MCF 10A (cell line): ENCODE measurements around the gene PFN1. TPM values are rescaled to one million over a fixed set of nuclear protein-coding genes. Genes with fewer than 3 reads are reported as not detected.

Source experiments
- BruUV-seq: library from RNA; stranded (reverse); fragments of 400-500 nt; replicated peaks from 2 replicates; lab custom pipeline; 2021; lab: Mats Ljungman, UMichigan
- CTCF ChIA-PET: fragments of 300-600 bp; sonication (Branson Sonifier 250); formaldehyde crosslinking; extraction: SDS; loops from one replicate; lab custom pipeline; 2021; ENCODE audit warnings: antibody characterized with exemption, inconsistent platforms; lab: Yijun Ruan, JAX
- POLR2A ChIA-PET: fragments of 300-600, 350-650 bp; sonication (Branson Sonifier 250); formaldehyde crosslinking; extraction: SDS; loops from one replicate; lab custom pipeline; 2020; ENCODE audit warnings: antibody characterized with exemption, inconsistent platforms; lab: Yijun Ruan, JAX
- DNase-seq: peaks from one replicate; pipeline ENCODE4 v3.0.0-alpha.2; 2018; ENCODE audit not compliant: unreplicated experiment
- H3K27ac Mint-ChIP-seq: one replicate; pipeline ENCODE4 v1.8.0; 2022; ENCODE audit warnings: mild to moderate bottlenecking, low read depth, mixed read lengths; ENCODE audit not compliant: unreplicated experiment
- H3K27me3 Mint-ChIP-seq: one replicate; pipeline ENCODE4 v1.8.0; 2022; ENCODE audit warnings: mixed read lengths; ENCODE audit not compliant: insufficient read depth, unreplicated experiment
- H3K36me3 Mint-ChIP-seq: one replicate; pipeline ENCODE4 v1.8.0; 2022; ENCODE audit warnings: mild to moderate bottlenecking, moderate library complexity, mixed read lengths; ENCODE audit not compliant: insufficient read depth, unreplicated experiment
- H3K4me1 Mint-ChIP-seq: one replicate; pipeline ENCODE4 v1.8.0; 2022; ENCODE audit warnings: mixed read lengths; ENCODE audit not compliant: insufficient read depth, unreplicated experiment
- H3K4me3 Mint-ChIP-seq: one replicate; pipeline ENCODE4 v1.8.0; 2022; ENCODE audit warnings: mild to moderate bottlenecking, moderate library complexity, mixed read lengths; ENCODE audit not compliant: unreplicated experiment
- H3K9me3 Mint-ChIP-seq: one replicate; pipeline ENCODE4 v1.8.0; 2022; ENCODE audit warnings: mixed read lengths; ENCODE audit not compliant: unreplicated experiment
- CTCF ChIP-seq: fragments of 200-600 bp; IDR thresholded peaks from one replicate; pipeline ENCODE4 v1.8.0; 2022; ENCODE audit warnings: antibody characterized with exemption, mild to moderate bottlenecking; ENCODE audit not compliant: unreplicated experiment
- intact Hi-C: fragments of 100-400 bp; cut with micrococcal nuclease; formaldehyde crosslinking; loops from 2 replicates; pipeline ENCODE4 v1.14.1; 2022
- total RNA-seq: library from RNA; stranded (reverse); gene quantifications from 2 replicates; pipeline ENCODE4 v1.2.3, GENCODE V29; 2022

PFN1 gene
- total RNA-seq, 1 experiment from 2014 or later = 1,106 TPM

DNA sequence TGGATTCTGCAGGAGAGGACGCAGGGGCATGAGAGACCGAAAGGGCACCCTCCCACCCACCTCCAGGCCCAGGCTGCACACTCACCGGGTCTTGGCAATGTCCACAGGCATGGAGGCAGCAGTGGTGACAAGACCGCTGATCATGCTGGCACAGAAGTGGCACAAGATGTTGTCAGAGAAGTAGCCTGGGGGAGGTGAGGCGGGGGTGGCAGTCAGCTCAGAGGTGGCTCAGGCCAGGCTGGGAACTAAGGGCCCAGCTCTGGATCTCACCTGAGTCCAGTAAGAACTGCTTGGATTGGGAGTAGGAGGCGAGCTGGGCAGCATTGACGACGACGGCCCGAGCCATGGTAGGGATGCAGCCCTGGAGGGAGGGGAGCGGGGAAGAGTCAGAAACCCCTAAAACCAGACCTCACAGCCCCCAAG is 10.2 kb downstream of the PFN1 start:
- DNase-seq = no peak
- ChIA-PET POLR2A (interaction anchor here (0.9 to 21.5 kb wide), 4 partner anchors 11 to 29 kb away, joined by 3 to 639 read pairs (median 18); partner anchors contain the start of gene SPAG7), CTCF (interaction anchor here (0.5 to 3.0 kb wide), 4 partner anchors 27 to 44 kb away, joined by 3 to 24 read pairs (median 3); no protein-coding TSS in a partner anchor)
- intact Hi-C loops = no loop called here
- Mint-ChIP-seq H3K36me3 (peaks cover 44% of the 10 kb centered on the region), H3K4me1 (peaks cover 39% of the 10 kb centered on the region), H3K27ac (peak overlapping the region; percentile 98), H3K4me3 (peak overlapping the region; percentile 91), H3K9me3 (no peaks in the 10 kb centered on the region), H3K27me3 (no peaks in the 10 kb centered on the region)
- BruUV-seq = no TSS peak
- no peak for TF ChIP-seq CTCF

- Mint-ChIP-seq H3K27me3 (no peaks in the 10 kb centered on the region), H3K27ac (no peak overlapping the region), H3K4me3 (peak overlapping the region; percentile 91), H3K9me3 (no peaks in the 10 kb centered on the region), H3K4me1 (peaks cover 33% of the 10 kb centered on the region), H3K36me3 (peaks cover 41% of the 10 kb centered on the region)
- DNase-seq = no peak
- intact Hi-C loops = no loop called here
- BruUV-seq = no TSS peak
- TF ChIP-seq CTCF = no peak
- CTCF ChIA-PET = interaction anchor here (0.6 to 2.3 kb wide), 2 partner anchors 29 to 44 kb away, joined by 3 to 5 read pairs; no protein-coding TSS in a partner anchor
- POLR2A ChIA-PET = interaction anchor here (0.6 to 21.5 kb wide), 4 partner anchors 8 to 30 kb away, joined by 3 to 639 read pairs (median 18); partner anchors contain the start of gene SPAG7
Observed at GRCh38 chr17:4937553-4937952, 10.8 kb downstream of the PFN1 start.

DNA sequence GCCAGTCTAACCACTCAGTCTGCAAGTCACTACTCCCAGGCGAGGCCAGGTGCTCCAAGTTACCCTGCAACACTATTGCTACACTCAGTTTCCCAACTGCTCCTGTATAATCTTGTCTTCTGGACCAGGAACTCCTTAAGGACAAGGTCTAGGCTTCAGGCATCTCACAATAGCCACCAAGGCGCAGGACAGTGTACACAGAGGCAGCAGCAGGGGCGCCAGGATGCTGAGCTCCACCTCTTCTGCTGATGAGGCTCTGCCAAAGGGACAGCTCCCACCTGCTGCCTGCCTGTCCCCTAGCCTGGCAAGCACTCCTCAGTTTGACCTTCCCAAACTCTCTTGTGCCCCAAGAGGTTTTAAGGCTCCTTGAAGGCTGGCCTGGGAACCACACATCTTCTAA is 11.9 kb downstream of the PFN1 start:
- intact Hi-C loops = no loop called here
- ChIA-PET CTCF (interaction anchor here (0.8 to 2.3 kb wide), 2 partner anchors 17 to 27 kb away, joined by 4 to 5 read pairs; no protein-coding TSS in a partner anchor), POLR2A (interaction anchor here (0.6 to 1.4 kb wide), 7 partner anchors 11 to 147 kb away, joined by 3 to 6 read pairs (median 3); partner anchors contain the start of genes PFN1 and SPAG7)
- no peak for TF ChIP-seq CTCF
- H3K27me3 Mint-ChIP-seq = no peaks in the 10 kb centered on the region
- peaks cover 41% of the 10 kb centered on the region for H3K36me3 Mint-ChIP-seq
- DNase-seq = no peak
- no peaks in the 10 kb centered on the region for H3K9me3 Mint-ChIP-seq
- BruUV-seq = no TSS peak
- no peak overlapping the region for H3K27ac Mint-ChIP-seq
- H3K4me3 Mint-ChIP-seq = no peak overlapping the region
- peaks cover 22% of the 10 kb centered on the region for H3K4me1 Mint-ChIP-seq

GRCh38 chr17:4935650-4936049 is 12.7 kb downstream of the PFN1 start:
- no TSS peak for BruUV-seq
- POLR2A ChIA-PET = interaction anchor here (0.5 to 2.6 kb wide), 5 partner anchors 16 to 148 kb away, joined by 3 to 10 read pairs (median 5); partner anchors contain the start of gene SPAG7
- H3K27ac Mint-ChIP-seq = no peak overlapping the region
- no peak overlapping the region for H3K4me3 Mint-ChIP-seq
- H3K27me3 Mint-ChIP-seq = no peaks in the 10 kb centered on the region
- DNase-seq = no peak
- no peaks in the 10 kb centered on the region for H3K9me3 Mint-ChIP-seq
- intact Hi-C loops = no loop called here
- H3K36me3 Mint-ChIP-seq = peaks cover 44% of the 10 kb centered on the region
- no peak for TF ChIP-seq CTCF
- H3K4me1 Mint-ChIP-seq = peaks cover 16% of the 10 kb centered on the region
- CTCF ChIA-PET = interaction anchor here (0.6 to 2.3 kb wide), 2 partner anchors 27 to 133 kb away, joined by 3 to 5 read pairs; no protein-coding TSS in a partner anchor
